GM23338 (cell line): ENCODE results near the gene ECSCR. TPM values are rescaled to one million over a fixed set of nuclear protein-coding genes. Genes with fewer than 3 reads are reported as not detected.

Experiments used
- ATAC-seq: fragments of 200-7000 bp; cut with Tn5 transposase; 3 replicates; pipeline ENCODE4 v1.9.1; 2020
- DNase-seq: peaks from one replicate; pipeline ENCODE4 v3.0.0-alpha.2; 2015; ENCODE audit warnings: low spot score
- H2AFZ ChIP-seq: fragments of 200-600 bp; sonication (generic); 2 replicates; pipeline ENCODE4 v1.8.0; 2016; ENCODE audit warnings: antibody characterized with exemption, mild to moderate bottlenecking, moderate library complexity
- H3F3A ChIP-seq: fragments of 200-600 bp; sonication (generic); replicated peaks from 2 replicates; pipeline ENCODE4 v1.8.0; 2017; ENCODE audit warnings: antibody characterized with exemption, mixed run types, low read depth
- H3K27ac ChIP-seq: fragments of 200-600 bp; sonication (generic); 2 replicates; pipeline ENCODE4 v1.6.1; 2016; ENCODE audit warnings: low read depth
- H3K27me3 ChIP-seq: fragments of 200-600 bp; sonication (generic); 2 replicates; pipeline ENCODE4 v1.8.0; 2016; ENCODE audit warnings: mild to moderate bottlenecking, mixed run types, moderate library complexity; ENCODE audit not compliant: insufficient read depth
- H3K36me3 ChIP-seq: fragments of 200-600 bp; sonication (generic); 2 replicates; pipeline ENCODE4 v1.8.0; 2016; ENCODE audit warnings: mild to moderate bottlenecking; ENCODE audit not compliant: insufficient read depth
- H3K4me1 ChIP-seq: fragments of 200-600 bp; sonication (generic); 2 replicates; pipeline ENCODE4 v1.8.0; 2016; ENCODE audit warnings: mild to moderate bottlenecking, moderate library complexity; ENCODE audit not compliant: insufficient read depth
- H3K4me2 ChIP-seq: fragments of 200-600 bp; sonication (generic); 2 replicates; pipeline ENCODE4 v1.7.1; 2017; ENCODE audit warnings: mixed run types
- H3K4me3 ChIP-seq: fragments of 200-600 bp; sonication (generic); 2 replicates; pipeline ENCODE4 v1.6.1; 2016; ENCODE audit warnings: mixed run types
- H3K79me2 ChIP-seq: fragments of 200-600 bp; sonication (generic); replicated peaks from 2 replicates; pipeline ENCODE4 v1.8.0; 2017; ENCODE audit warnings: mild to moderate bottlenecking; ENCODE audit not compliant: insufficient read depth
- H3K9me2 ChIP-seq: fragments of 200-600 bp; sonication (generic); 2 replicates; pipeline ENCODE4 v1.8.0; 2017; ENCODE audit not compliant: insufficient read depth
- H4K20me1 ChIP-seq: fragments of 200-600 bp; sonication (generic); replicated peaks from 2 replicates; pipeline ENCODE4 v1.8.0; 2017; ENCODE audit warnings: mild to moderate bottlenecking; ENCODE audit not compliant: insufficient read depth
- H3K27ac Mint-ChIP-seq: 2 replicates; pipeline ENCODE4 v1.8.0; 2020; ENCODE audit warnings: inconsistent platforms, mild to moderate bottlenecking, moderate library complexity, mixed read lengths
- H3K27me3 Mint-ChIP-seq: 3 replicates; pipeline ENCODE4 v1.8.0; 2022; ENCODE audit warnings: low read depth, mild to moderate bottlenecking, moderate library complexity, mixed read lengths, inconsistent platforms; ENCODE audit not compliant: insufficient read depth, poor library complexity
- H3K36me3 Mint-ChIP-seq: 3 replicates; pipeline ENCODE4 v1.8.0; 2021; ENCODE audit warnings: low read depth, mild to moderate bottlenecking, inconsistent platforms, moderate library complexity, mixed read lengths
- H3K4me1 Mint-ChIP-seq: 3 replicates; pipeline ENCODE4 v1.8.0; 2020; ENCODE audit warnings: mild to moderate bottlenecking, inconsistent platforms, mixed read lengths
- H3K4me3 Mint-ChIP-seq: 3 replicates; pipeline ENCODE4 v1.8.0; 2021; ENCODE audit warnings: moderate library complexity, mild to moderate bottlenecking, inconsistent platforms, mixed read lengths
- H3K9me3 Mint-ChIP-seq: 3 replicates; pipeline ENCODE4 v1.8.0; 2020; ENCODE audit warnings: moderate library complexity, mild to moderate bottlenecking, inconsistent platforms, mixed read lengths
- CREB1 ChIP-seq: fragments of 250-450 bp; sonication (Bioruptor Pico); IDR thresholded peaks from 2 replicates; pipeline ENCODE4 v1.5.0; 2020; ENCODE audit warnings: low read depth, mild to moderate bottlenecking, moderate library complexity
- CTCF ChIP-seq, 2 experiments: fragments of 200-600 bp in 1 of 2; sonication (generic) in 1 of 2; conservative IDR thresholded peaks; 2 replicates each; pipeline versions ENCODE4 v1.5.1 to v1.6.1; 2016 to 2017; ENCODE audit warnings: antibody characterized with exemption in 2 of 2, low read depth in 2 of 2, mild to moderate bottlenecking in 2 of 2, moderate library complexity in 1 of 2
- EZH2 ChIP-seq: fragments of 200-600 bp; sonication (generic); IDR thresholded peaks from one replicate; pipeline ENCODE4 v1.8.0; 2017; ENCODE audit warnings: antibody characterized with exemption, mild to moderate bottlenecking, low read depth; ENCODE audit not compliant: unreplicated experiment
- EZH2phosphoT487 ChIP-seq: fragments of 200-600 bp; sonication (generic); IDR thresholded peaks from one replicate; pipeline ENCODE4 v1.8.1; 2018; ENCODE audit warnings: antibody characterized with exemption; ENCODE audit not compliant: unreplicated experiment
- POLR2AphosphoS5 ChIP-seq: IDR thresholded peaks from 2 replicates; pipeline ENCODE4 v1.6.1; 2016; ENCODE audit warnings: antibody characterized with exemption, low read depth
- STAT1 ChIP-seq: IDR thresholded peaks from one replicate; pipeline ENCODE4 v1.6.1; 2016; ENCODE audit warnings: antibody characterized with exemption; ENCODE audit not compliant: unreplicated experiment
- ZNF114 ChIP-seq: fragments of 250-450 bp; sonication (Bioruptor Pico); IDR thresholded peaks from 2 replicates; pipeline ENCODE4 v1.5.0; 2020; ENCODE audit warnings: mild to moderate bottlenecking, moderate library complexity
- ZNF462 ChIP-seq: fragments of 250-450 bp; sonication (Bioruptor Pico); IDR thresholded peaks from 2 replicates; pipeline ENCODE4 v1.5.0; 2020; ENCODE audit warnings: mild to moderate bottlenecking, moderate library complexity
- polyA plus RNA-seq: library from polyadenylated mRNA; unstranded; fragments of >200 nt; fragmentation: Nextera tagmentation; extraction: Ambion mirVana; gene quantifications from 2 replicates; pipeline ENCODE4 v1.2.1, GENCODE V29; 2016
- total RNA-seq: library from RNA; depleted of rRNA; stranded (reverse); fragments of >200 nt; shearing (Covaris generic); gene quantifications from 2 replicates; pipeline ENCODE4 v1.2.3, GENCODE V29; 2014

The ECSCR gene
- total and polyA plus RNA-seq, 2 experiments from 2014 or later = 2.2 to 2.6 TPM

DNA sequence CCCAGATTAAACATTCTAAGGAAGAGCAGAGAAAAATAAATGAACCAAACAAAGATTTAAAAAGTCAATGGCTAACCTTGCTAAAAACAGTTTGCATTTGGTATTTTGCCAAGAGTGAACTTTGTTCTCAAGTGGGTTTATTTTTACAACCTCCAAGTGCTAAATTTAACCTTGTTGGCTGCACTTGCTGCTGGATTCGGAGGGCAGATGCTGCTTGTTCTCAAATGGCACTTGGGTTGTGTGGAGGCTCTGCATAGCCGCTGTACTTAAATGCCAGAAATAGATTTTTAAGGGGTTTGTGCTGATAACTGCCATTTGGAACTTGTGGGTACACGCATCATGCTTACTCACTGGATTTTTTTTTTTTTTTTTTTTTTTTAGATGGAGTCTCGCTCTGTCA, 45.3 kb downstream of the ECSCR start:
- H3K4me3 Mint-ChIP-seq = no peak overlapping the region
- DNase-seq = no peak
- no peaks in the 10 kb centered on the region for H3K4me1 ChIP-seq
- H3K79me2 ChIP-seq = no peaks in the 10 kb centered on the region
- H4K20me1 ChIP-seq = no peaks in the 10 kb centered on the region
- no peaks in the 10 kb centered on the region for H3K27me3 ChIP-seq
- H3K4me1 Mint-ChIP-seq = peaks cover 15% of the 10 kb centered on the region
- no peak overlapping the region for H3K4me2 ChIP-seq
- H3K9me3 Mint-ChIP-seq = no peaks in the 10 kb centered on the region
- TF ChIP-seq CTCF (conservative IDR thresholded peaks at IDR 0.05; ENCODE audit: low read depth in 2 of 2) = no peak
- TF ChIP-seq EZH2 = no peak
- TF ChIP-seq CREB1 (CRISPR knock-in tag) = no peak
- TF ChIP-seq STAT1 = no peak
- no peak for TF ChIP-seq POLR2AphosphoS5
- TF ChIP-seq ZNF114 (CRISPR knock-in tag) = no peak
- TF ChIP-seq EZH2phosphoT487 = no peak
- no peak for TF ChIP-seq ZNF462 (CRISPR knock-in tag)
- H3K36me3 ChIP-seq = peaks cover 4% of the 10 kb centered on the region; the same call in 1 of the 2 replicates
- H3K27ac ChIP-seq = no peak overlapping the region
- no peak overlapping the region for H2AFZ ChIP-seq
- H3F3A ChIP-seq = peaks cover 3% of the 10 kb centered on the region; the same call in 1 of the 2 replicates
- H3K27ac Mint-ChIP-seq = no peak overlapping the region
- H3K36me3 Mint-ChIP-seq = peaks cover 17% of the 10 kb centered on the region
- no peaks in the 10 kb centered on the region for H3K27me3 Mint-ChIP-seq
- no peak for ATAC-seq
- H3K4me3 ChIP-seq = no peak overlapping the region
- no peaks in the 10 kb centered on the region for H3K9me2 ChIP-seq
